HG03439 (cell line): ENCODE results near the gene ZNF318.
"Not testable (repeated sequence)": the region's sequence is repeated elsewhere in the genome, so short reads cannot be mapped to it uniquely, and the experiment has no call there.

Source experiments
- ATAC-seq: cut with Tn5 transposase; IDR thresholded peaks from one replicate; pipeline ENCODE4 v1.9.1; 2021; ENCODE audit warnings: mild to moderate bottlenecking, moderate library complexity; ENCODE audit not compliant: unreplicated experiment

Gene ZNF318

DNA sequence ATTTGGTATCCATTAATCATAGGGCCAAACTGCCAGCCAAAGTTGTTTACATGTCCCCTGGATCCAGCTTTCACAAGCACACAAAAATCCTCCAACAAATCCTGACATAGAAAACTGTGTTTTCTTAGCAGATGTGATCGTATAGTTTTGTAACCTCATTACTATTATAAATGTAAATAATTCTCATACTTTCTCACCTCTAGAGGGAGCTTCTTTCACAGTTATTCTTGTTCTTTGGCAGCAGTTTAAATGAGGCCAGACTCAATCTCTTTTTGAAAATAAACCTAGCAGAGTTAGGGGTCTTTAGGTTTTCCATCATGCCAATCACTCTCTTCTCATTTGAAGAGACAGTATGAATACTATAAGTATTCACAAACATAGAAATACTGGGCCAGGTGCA, 17.0 kb upstream of the ZNF318 start:
- ATAC-seq = no peak

DNA sequence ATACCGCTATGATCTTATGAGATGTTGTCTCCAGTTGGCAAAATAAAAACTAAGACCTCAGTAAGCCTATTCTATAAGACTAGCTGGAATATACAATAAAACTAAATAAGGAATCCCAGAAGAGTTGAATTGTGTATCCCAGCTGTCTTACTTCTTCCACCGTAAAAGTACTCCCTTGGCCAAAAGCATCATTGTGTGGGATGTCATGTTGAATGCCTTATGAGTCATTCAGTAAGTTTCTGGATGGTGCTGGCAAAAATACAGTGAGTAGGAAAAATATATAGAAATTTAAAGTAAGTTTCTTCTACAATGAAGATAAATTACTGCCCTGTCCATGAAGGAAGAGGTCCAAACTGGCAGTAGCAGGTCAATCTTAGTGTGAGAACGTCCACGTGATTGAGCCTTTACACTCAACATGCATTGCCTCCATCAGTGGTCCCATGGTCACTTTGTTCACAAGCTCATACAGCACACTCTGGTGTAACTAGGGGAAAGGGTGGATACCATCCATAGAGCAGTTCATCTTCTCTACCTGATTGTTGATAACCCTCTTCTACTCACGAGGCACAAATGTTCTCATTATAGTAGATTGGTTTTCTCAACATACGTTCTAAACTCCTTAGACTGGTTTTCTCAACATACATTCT, 13.7 kb upstream of the ZNF318 start:
- peak; percentile 26 for ATAC-seq

DNA sequence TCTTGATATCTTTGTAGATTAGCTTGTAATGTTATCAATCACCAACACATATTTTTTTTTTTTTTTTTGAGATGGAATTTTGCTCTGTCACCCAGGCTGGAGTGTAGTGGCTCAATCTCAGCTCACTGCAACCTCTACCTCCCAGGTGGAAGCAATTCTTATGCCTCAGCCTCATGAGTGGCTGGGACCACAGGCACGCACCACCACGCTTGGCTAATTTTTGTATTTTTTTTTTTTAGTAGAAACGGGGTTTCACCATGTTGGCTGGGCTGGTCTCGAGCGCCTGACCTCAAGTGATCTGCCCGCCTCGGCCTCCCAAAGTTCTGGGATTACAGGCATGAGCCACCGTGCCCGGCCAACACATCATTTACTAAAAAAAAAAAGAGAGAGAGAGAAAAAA, 11.4 kb upstream of the ZNF318 start:
- not testable (repeated sequence) for ATAC-seq

DNA sequence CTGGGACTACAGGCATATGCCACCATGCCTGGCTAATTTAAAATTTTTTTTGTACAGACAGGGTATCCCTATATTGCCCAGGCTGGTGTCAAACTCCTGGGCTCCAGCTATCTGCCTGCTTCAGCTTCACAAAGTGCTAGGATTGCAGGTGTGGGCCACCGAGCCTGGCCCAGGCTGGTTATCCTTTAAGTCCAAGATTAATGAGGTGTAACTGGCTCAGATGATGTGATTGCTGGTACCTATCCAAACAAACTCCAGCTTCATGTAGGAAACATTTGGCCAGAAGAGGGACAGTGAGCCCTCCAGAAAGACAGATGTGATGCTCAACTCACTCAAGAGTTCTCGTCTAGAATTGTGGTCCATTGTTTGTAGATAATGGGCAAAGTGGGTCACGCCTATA, 9.2 kb upstream of the ZNF318 start:
- no peak for ATAC-seq

DNA sequence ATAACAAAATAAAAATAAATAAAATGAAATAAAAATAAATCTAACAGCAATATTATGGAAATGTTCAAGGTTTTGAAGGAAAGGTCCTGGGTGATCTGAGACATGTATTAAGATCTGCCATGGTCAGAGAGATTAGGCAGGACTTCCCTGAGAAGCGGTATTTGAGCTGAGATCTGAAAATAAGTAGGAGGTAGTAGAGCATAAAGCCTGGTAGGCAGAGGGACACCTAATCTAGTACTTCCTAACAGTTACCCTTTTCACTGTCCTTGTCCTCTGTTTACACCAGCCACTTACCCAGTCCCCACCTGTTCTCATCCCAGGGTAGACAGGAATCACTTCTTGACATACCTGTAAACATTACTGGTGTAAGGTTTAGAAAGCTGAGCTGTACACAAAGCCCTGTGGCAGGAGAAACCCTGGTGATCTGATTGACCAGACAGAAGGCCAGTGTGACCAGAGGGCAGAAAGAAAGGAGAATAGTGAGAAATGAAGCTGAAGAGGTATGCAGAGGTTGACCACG, 8.3 kb upstream of the ZNF318 start:
- ATAC-seq = no peak

DNA sequence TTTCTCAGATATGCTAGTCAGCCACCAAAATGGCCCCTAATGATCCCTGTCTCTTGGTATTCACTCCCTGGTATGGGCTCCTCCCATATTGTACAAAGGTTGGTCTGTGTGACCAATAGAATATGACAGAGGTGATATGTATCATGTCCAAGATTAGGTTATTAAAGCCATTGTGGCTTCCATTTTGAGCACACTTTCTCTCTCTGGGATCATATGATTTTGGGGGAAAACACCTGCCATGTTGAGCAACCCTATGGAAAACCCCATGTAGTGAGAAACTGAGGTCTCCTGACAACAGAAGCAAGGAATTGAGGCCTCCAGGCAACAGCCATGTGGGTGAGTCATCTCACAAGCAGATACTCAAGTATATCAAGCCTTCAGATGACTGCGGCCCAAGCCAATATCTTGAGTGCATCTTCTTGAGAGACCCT, 7.1 kb upstream of the ZNF318 start:
- peak; percentile 46 for ATAC-seq

DNA sequence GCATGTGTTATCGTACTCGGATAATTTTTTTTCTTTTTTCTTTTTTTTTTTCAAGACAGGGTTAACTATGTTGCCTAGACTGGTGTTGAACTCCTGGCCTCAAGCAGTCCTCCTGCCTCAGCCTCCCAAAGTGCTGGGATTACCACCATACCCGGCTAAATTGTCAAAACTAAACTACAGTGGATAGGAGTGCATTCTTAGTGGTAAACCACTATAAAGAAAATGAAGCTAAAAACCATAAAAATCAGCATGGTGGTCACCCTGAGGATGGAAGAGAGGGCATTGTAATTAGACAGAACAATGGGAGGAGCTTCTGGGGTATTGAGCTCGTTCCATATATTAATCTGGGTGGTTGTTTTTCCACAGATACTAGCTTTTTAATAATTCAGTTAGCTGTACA, 6.2 kb upstream of the ZNF318 start:
- ATAC-seq = no peak

DNA sequence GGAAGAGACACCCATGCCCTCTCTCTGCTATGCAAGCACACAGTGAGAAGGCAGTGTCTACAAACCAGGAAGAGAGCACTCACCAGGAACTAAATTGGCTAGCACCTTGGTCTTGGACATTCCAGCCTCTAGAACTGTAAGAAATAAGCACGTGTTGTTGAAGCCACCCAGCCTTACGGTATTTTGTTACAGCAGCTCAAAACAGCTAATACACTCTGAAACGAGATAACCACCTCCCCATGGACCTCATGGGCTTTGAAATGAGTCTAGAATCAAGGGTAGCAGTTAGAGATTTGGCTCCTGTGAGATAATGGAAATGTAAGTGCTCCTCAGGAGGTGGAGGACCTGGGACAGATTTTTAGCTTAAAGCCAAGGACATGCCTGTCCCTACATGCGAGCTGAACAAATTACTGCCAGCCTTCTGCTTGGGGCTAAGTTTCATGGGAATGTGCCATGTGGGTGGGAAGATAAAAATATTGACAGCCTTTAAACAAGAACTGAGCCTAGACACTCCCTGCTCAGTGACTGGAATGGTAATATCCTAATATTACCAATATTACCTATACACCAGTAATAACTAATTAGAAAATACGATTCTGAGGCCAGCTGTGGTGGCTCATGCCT, 3.9 kb upstream of the ZNF318 start:
- ATAC-seq = no peak

DNA sequence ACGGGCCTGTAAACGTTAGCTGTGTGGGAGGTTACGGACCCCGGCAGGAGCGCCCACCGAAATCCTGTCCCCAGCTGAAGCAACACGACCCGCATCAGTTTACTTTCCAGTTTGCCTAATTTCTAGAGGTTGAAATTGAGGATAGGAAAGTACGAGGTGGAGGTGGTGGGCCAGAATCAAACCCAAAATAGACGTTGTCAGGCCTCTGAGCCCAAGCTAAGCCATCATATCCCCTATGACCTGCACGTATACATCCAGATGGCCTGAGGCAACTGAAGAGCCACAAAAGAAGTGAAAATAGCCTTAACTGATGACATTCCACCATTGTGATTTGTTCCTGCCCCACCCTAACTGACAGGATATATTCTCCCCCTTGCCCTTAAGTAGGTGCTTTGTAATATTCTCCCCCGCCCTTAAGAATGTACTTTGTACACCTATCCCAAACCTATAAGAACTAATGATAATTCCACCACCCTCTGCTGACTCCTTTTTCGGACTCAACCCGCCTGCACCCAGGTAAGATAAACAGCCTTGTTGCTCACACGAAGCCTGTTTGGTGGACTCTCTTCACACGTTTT, 645 bp upstream of the ZNF318 start:
- ATAC-seq = not testable (repeated sequence)

DNA sequence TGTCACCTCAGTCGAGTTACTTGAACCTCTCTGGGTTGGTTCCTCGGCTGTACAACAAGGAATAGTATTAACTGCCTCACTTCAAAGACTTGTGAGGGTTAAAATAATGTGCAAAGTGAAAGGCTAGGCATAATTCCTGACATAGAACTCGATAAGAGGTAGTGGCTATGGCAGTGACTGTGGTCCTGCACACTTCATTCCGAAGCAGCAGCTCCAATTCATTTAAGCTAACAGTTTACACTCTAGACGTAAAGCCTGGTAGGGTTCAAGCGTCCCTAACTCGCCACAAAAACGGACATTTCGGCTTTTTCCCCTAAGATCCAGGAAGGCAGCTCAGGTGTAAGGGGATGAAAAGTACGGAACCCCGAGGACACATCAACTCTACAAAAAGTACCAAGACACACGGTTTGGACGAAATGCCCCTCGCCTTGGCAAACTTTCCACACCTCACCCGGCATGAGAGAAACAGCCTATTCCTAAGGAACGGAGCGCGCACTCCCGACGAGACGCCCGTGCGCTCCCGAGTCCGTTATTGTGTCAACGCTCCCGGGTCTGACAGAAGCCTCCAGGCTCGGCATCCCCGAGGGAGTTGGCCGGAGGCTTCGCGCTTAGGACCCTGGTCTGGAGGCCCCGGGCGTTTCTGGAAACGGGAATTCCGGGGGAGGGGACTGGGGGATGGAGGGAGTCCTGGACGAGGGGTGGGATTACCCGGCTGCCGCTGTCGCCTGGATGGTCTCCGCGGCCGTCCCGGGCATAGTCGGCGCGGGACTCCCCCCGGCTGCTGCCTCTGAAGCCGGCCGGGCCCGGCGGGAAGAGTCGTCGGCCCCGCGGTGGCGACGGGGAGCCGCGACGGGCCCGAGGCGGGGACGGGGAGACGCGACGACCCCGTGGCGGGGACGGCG, 937 bp downstream of the ZNF318 start:
- ATAC-seq = no peak

DNA sequence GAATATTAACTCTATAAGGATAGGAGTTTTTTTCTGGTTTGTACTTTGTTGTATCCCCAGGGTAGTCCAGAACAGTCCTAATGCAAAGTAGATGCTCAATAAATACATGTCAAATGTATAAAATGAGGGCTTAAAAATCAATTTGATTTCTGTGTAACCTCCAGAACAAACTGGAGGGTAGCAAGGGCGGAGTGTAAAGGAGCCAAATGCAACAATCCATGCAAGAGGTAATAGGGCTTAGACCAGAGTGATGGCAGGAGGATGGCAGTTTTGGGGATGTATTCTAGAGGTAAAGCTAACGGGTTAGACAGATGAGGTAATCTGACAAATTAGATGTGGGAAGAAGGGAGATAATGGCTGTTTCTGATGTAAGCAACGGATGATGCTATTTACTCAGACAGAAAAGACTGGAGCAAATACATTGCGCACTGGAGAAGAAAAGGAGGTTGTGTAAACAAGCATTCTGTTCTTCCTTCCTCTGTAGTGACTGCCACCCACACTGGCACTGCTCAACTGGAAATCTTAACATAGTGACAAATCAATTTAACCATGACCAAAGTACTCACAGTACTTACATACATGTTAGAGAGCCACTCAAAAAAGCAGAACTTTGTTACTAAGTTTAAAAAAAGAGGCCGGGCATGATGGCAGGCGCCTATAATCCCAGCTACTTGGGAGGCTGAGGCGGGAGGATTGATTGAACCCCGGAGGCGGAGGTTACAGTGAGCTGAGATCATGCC, 2.0 kb downstream of the ZNF318 start:
- ATAC-seq = no peak

DNA sequence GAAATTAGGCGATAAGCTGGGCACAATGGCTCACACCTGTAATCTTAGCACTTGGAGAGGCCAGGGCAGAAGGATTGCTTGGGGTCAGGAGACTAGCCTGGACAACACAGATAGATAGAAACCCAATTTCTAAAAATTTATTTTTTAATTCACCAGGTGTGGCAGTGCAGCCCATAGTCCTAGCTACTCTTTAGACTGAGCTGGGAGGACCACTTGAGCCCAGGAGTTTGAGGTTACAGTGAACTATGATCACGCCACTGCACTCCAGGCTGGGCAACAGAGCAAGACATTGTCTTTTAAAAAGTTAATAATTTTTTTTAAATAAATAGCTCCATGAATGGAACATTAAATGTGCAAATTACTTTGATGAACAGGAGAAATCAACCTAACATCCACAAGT, 8.2 kb downstream of the ZNF318 start:
- ATAC-seq = no peak

DNA sequence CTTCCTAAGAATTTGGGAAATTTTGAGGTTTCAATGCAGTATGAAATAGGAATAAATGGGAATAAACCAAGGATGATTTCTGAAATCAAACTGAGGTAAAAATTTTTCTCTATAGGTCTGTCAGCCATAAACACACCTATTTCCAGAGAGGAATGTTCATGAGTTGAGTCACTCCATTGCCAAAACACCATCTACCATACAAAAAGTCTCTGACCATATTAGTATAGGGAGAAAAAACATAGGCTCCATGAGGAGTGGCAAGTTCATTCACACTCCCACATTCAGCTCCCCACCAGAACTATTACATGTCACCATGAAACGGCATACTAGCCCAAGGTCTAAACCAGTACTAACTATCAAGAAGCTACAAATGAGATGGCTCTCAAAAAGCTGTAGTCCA, 9.6 kb downstream of the ZNF318 start:
- no peak for ATAC-seq

DNA sequence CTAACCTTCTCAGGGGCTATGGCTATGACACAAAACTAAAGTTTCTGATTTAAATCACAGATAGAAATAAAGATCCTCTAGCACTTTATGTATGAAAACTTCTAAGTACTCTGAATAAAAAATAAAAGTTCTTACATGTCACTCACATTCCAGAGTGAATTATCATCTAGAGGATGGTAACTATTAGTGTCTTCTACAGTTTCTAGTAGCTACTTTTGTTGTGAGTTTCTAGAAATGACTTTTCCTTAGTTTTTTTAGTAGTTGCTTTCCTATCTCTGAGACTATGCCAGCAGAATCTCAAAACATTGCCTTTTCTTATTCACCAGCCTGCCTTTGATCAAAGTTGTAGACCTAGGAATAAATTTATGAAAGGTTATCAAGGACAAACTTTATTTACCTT, 10.1 kb downstream of the ZNF318 start:
- no peak for ATAC-seq

DNA sequence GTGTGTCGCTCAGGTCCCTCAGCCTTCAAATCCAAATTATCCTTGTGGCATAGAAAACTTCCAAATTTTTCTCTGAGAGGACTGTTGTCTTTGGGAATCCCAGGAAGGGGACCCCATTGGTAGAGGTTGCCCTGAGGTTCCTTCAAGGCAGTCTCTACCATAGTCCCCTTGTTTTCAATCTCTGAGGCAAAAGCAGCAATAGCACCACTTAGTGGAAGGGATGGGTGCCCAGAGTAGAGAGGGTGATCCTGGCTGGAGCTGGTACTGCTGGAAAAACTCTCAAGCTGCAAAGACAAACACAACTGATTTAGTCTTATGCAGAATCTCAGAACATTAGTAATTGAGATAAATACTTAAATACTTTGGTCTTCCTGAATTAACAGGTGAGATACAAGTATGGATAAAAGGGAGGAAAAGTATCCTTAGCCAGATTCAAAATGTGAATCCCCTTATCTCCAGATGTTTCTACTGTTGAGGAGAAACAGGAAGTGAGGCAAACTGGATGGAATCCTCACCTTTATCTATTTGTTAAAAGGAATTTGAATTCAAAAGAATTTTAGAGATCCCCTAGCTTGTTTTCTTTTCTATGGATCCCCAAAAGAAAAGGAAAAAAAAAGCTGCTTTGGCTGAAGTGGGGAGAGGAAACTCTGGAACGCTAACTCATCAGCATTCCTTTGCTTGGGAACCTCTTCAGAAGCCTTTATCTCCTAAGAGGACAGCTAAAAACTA, 13.4 kb downstream of the ZNF318 start:
- no peak for ATAC-seq

DNA sequence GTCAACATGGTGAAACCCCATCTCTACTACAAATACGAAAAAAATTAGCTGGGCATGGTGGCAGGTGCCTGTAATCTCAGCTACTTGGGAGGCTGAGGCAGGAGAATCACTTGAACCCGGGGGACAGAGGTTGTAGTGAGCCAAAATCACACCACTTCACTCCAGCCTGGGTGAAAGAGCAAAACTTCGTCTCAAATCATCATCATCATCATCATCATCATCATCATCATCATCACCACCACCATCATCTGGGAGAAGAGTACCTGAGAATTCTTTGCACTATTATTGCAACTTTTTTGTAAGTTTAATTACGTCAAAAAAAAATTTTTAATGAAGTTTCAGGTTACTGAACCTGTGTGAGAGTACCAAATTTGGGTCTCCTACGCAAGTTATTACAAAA, 17.5 kb downstream of the ZNF318 start:
- ATAC-seq = not testable (repeated sequence)

DNA sequence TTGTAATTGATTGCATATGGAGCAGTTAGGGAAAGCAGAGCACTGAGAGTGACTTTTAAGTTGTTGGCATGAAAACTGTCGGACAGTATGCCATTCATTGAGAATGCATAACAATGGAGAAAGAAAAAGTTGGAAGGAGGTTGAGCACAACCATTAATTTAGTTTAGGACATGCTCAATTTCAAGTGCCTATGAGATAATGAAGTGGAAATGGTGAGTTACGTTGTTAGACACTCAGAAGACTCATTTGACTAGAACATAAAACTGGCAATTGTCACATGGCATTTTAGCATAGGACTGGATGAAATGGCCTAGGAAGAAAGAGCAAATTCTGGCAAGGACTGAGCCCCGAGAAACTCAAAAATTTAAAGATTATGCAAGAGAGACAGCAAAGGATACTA, 22.0 kb downstream of the ZNF318 start:
- ATAC-seq = no peak

DNA sequence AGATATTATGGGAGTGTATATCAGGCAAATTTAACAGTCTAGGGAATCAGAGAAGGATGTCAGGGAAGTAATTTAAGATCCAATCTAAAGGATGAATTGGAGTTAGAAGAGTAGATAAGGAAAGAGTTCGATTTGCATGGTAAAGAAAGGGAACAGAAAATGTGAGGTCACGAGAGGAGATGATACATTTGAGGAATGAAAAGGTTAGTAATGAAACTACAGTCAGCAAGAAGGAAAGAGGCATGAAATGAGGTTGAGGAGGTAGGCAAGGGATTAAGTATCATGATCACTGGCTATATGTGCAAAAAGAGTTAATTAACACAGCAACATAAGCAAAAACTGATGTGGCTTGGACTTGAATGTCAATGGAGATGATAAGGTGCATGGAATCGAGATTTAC, 22.4 kb downstream of the ZNF318 start:
- no peak for ATAC-seq

DNA sequence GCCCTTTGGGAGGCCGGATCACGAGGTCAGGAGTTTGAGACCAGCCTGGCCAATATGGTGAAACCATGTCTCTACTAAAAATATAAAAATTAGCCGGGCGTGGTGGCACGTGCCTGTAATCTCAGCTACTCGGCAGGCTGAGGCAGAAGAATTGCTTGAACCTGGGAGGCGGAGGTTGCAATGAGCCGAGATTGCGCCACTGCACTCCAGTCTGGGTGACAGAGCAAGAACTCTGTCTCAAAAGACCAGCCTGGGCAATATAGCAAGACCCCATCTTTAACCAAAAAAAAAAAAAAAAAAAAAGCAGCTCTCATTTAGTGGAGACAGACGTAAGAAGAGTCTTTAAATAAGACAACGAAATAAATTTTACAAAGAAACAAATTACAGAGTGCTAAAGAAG, 23.2 kb downstream of the ZNF318 start:
- not testable (repeated sequence) for ATAC-seq

DNA sequence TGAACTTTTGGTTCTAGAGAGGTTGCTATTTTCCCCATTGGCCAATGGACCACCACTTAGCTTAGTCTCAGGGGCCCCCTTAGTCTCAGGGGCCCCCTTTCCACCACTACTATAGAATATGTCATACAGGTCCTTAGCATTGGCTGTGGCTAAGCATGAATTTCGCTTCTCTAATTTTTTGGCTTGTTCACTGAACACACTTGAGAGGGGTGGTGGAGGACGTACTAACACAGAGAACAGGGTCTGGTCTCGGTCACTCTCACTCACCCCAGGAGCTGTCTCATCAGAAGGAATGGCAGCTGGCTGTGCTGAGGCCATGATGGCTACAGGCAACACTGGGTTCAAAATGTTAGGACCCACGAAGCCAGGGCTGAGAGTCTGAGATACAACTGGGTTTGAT, 30.3 kb downstream of the ZNF318 start:
- ATAC-seq = peak; percentile 58
